Endometrium (tissue), 2 donors: ENCODE results near the gene ELMO1.

ENCODE experiments used
- FAIRE-seq: peaks from 2 replicates; lab custom pipeline; 2012; peaks lifted over from hg19 to GRCh38; lab: Jason Lieb, UNC
- donor health status: control.
- donor health status: control.

Gene ELMO1

GRCh38 chr7:36943591-36944435, 504.9 kb downstream of the ELMO1 start:
- FAIRE-seq = no peak

- no peak for FAIRE-seq
Measured at GRCh38 chr7:36942955-36943354, 505.7 kb downstream of the ELMO1 start.

- no peak for FAIRE-seq
Measured at GRCh38 chr7:36942541-36942940, 506.1 kb downstream of the ELMO1 start.

DNA sequence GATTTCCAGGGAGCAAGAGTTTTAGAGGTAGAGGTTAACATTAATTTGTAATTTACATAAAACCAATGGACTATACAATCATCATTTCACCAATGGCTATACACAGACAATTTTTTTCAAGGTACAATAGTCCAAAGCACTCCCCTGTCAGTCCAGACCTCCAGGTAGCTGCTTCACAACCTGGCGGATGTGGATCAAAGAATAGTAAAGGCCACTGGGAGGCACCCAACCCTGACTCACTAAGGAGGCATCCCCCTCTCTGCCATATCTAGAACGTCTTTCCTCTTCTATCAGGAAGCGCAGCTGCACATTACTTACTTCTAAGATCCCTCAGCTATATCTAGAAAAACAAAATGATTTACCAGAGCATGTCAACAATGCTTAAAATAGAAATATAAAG, 506.6 kb downstream of the ELMO1 start:
- no peak for FAIRE-seq

DNA sequence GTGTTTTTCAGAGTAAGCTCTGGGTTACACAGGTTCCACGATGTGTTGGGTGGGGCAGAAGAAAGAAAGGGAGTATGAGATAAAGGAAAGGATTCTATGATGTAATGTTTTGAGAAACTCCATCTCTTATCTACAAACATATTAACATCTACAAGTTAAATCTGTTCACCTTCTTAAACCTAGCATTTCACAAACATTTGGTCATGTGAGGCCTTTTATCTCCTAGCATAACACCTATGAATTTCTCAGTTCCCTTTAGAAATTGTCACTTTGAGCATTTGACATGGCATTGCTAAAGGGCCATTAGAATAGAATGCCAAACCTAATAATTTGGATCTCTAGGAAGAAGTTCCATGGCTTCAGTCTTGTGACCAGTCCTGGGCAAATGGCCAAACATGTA, 507.3 kb downstream of the ELMO1 start:
- FAIRE-seq = no peak

DNA sequence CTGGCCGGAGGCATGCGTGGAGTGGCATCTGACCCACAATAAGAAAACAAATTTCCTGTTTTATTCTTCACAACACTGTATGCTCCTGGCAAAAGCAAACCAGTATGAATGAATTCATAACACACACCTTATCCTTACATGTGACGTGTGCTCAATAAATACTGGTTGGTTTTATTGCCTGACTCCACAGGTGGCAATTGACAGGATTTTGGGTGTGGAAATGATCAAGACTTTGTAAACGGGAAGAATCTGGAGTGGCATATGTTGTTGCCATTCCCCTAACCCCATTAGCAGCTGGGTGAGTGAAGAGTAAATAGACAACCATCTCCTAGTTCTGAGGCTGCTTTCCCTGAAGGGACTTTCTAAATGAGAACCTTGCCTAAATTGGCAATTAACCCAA, 508.8 kb downstream of the ELMO1 start:
- FAIRE-seq = no peak

DNA sequence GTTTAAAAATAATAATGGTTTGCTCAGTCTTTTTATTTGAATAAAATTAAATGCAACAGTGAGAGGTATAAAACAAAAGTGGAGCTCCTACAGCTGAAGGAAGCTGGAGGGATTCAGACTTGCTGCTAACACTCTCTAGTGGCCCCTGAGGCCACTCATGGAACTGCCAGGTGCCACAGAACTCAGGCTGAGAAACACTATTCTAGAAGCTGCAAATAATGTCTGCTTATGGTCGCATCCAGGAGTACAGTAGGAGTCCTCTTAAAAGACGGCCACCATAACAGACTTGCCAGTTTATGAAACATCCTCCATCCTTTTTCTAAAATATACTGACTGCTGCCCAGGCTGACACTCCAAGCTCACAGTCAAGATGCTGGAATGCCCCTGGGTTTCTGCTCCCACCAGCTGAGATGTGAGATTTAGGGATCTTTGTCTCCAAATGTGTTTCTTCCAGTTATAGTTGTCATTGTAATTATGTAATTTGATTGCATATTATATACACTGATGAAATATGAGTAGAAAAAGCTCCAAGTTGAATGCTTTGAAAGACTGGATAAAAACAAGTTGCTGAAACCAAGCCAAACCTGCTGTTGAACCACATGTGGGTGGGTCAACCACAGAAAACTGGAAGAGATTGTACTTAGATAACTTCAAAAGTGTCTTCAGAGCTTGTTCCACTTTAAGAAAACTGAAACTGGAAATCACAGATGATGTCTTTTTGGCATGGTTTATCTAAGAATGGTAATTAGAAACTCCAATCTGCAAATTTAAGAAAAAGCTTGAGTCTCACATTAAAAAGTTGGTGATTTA, 510.7 kb downstream of the ELMO1 start:
- no peak for FAIRE-seq

- no peak for FAIRE-seq
Measured at GRCh38 chr7:36931892-36932291, 516.8 kb downstream of the ELMO1 start.

- no peak for FAIRE-seq
Measured at GRCh38 chr7:36929791-36930190, 518.9 kb downstream of the ELMO1 start.

DNA sequence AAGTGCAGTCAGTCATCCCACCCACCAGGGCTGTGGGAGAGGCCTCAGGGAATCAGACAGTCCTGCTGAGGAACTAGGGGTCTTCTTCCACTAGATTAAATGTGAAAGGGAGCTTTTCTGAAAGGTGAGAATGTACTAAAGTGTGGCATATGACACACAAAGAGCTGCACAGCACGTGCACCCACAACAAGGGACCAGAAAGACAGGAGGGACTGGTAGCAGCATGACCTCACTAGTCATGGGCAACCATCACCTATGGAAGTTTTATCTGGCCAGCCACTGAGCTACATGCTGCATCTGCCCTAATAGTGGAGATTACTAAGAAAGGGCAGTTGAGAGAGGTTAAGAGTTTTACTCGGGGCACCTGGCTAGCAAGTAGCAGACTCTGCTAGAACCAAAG, 519.9 kb downstream of the ELMO1 start:
- no peak for FAIRE-seq

DNA sequence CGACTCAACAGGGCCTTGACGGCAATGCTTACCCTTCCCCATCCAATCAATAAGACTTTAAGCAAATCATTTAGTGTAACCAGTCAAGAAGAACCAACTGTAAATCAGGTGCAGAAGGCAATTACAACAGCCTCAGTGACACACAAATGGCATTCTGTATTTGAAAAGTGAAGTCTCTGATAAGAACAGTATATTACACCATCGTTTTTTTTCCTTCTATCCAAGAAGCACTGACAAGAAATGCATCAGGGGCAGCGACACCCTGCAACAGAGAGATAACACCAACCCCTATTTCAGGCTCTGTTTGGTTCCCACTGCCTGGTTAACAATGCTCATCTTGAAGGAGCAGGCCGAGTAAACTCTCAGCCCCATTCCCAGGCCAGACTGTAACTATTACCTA, 520.4 kb downstream of the ELMO1 start:
- FAIRE-seq = no peak

DNA sequence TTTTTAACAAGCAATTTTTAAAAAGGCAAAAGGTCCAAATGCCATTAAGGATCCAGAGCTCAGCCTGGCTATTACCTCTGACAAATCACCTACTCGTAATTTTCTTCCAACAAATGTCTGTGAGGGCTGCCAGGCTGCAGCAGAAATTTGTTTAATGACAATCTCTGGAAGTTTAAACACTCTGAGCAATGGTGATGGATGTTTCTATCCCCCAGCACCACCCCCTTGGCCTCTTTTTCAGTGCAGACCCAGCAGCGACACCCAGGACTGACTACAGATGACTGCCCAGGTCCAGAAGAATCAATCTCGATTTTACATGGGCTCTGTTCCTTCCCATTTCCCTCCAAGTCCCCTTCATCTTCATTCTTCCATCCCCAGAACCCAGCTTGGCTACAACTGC, 523.0 kb downstream of the ELMO1 start:
- FAIRE-seq = no peak

GRCh38 chr7:36925207-36925606, 523.5 kb downstream of the ELMO1 start:
- FAIRE-seq = no peak

- no peak for FAIRE-seq
Measured at GRCh38 chr7:36923943-36924436, 524.7 kb downstream of the ELMO1 start.

DNA sequence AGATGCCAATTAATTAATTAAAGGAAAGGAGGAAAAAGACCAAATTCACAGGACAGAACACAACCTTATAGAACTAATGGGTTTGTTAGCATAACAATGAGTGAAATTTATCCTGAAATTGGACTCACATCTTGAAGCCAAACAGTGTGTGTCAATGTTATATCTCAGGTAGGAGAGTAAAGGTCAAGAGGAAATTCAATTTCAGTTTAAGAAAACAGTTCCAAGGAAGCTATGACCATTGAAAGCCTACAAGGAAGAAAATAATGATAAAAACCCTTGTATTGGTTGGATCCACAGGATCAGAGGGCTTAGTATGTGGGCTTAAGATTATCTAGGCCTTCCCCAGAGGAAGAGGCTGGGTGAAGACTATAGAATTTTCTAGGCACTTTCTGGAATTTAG, 525.5 kb downstream of the ELMO1 start:
- no peak for FAIRE-seq

DNA sequence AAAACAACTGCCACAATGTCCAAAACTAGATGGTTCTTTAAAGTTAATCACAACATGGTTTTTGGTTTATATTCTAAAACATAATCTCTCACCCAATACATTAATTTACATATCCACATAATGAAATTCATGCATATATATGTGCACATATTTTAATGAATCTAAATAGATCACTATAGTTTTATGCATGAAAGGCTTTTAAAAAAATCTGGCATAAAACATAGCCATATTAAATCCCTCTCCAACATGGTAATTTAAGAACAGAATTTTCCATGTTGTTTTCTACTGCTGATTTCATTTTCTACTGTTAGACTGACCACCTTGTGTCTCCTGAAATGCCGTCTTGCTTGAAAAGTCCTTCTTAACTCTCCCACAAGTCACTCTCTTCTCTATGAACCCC, 528.2 kb downstream of the ELMO1 start:
- no peak for FAIRE-seq

DNA sequence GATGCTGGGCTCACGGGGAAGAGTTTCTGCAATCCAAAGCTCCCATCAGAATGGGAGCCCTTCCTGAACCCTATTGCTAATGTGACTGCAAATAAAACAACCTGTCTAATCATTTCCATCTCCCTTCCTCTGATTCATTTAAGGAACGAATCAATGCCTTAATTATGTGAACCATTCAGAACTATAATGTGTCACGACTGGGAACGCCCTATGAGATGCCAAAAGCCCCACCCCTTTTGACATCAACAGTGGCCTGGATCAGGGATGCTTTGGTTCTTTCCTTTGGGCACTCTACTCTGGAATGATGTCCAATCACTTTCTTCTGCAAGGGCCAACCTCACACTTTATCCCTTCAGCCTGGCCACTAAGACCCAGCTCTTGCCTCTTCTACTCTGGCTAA, 528.9 kb downstream of the ELMO1 start:
- no peak for FAIRE-seq

GRCh38 chr7:36918591-36918990, 530.1 kb downstream of the ELMO1 start:
- FAIRE-seq = no peak

- FAIRE-seq = no peak
Measured at GRCh38 chr7:36916619-36917018, 532.0 kb downstream of the ELMO1 start.

DNA sequence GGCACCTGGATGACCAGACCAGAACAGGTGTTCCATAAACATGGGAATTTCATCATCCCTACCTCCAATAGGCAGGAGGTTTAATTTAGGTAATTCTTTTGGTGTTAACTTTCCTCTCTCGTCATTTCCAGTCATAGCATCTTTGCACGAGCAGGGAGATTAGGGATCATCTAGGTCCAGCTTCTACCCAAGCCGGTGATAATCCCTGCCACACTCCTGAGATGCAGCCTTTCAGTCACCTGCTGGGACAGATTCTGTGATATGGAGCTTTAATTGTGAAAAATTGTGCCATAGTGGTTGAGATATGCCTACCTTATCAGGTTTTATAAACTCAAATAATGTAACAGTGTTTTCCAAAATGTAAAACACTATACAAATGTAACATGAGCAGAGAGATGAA, 532.5 kb downstream of the ELMO1 start:
- no peak for FAIRE-seq

DNA sequence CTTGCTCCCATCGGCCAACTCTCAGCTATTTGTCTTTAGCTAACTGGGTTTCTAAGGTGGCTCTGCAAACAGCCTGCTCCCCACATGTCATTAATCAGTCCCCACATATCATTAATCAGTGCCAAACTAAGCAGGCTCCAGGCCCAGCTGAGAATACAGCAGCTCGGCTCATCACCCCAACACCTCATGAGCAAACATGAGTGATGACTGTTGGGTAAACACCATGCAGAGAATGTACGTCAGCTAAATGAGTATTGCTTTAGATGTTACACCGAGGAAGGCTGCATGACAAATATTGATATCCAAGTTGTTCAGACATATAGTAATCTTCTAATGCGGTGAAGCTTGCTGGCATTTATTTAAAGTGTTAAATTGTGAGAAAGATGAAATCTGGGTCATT, 536.9 kb downstream of the ELMO1 start:
- no peak for FAIRE-seq

GRCh38 chr7:36910859-36911258, 537.8 kb downstream of the ELMO1 start:
- FAIRE-seq = no peak

DNA sequence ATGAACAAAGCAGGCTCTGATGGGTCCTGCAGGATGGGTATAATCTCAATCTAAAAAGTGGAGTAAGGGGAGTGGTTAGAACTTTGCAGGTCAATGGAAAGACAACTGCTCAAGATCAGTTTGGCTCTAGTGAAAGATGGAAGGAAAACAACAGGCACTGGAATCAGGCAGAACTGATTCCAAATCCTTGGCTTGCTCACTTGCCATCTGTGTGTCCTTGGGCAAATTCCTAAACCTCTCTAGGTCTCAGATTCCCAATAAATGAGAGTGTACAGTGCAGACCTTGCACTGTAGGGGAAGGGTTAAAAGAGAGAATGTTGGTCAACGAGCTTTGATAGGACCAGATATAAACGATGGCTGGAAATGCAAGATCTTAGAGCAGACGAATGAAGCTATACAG, 538.3 kb downstream of the ELMO1 start:
- no peak for FAIRE-seq
